Esophagus muscularis mucosa (tissue), 4 donors: Measurements from ENCODE around the gene ORM2. TPM values are rescaled to one million over a fixed set of nuclear protein-coding genes. Genes with fewer than 3 reads are reported as not detected.

Experiments
- DNase-seq: peaks from one replicate; pipeline ENCODE4 v3.0.0-alpha.2; 2017; ENCODE audit errors: extremely low spot score
- H3K27ac ChIP-seq, 4 donors: fragments of 200-600 bp; sonication (generic); replicated peaks in 1 of 4; 1 replicate in 3 of 4; 2 replicates in 1 of 4; pipeline ENCODE4 v1.5.1; 2016 to 2019; ENCODE audit warnings: mild to moderate bottlenecking in 1 of 4
- H3K27me3 ChIP-seq, 4 donors: fragments of 200-600 bp; sonication (generic); one replicate each; pipeline versions ENCODE4 v1.5.1 to v1.6.0; 2016 to 2019
- H3K36me3 ChIP-seq, 4 donors: fragments of 200-600 bp; sonication (generic); one replicate each; pipeline ENCODE4 v1.5.1; 2016 to 2019
- H3K4me1 ChIP-seq, 4 donors: fragments of 200-600 bp; sonication (generic); one replicate each; pipeline ENCODE4 v1.5.1; 2016 to 2019
- H3K4me3 ChIP-seq, 4 donors: fragments of 200-600 bp; sonication (generic); 1 replicate in 2 of 4; 2 replicates in 2 of 4; pipeline ENCODE4 v1.5.1; 2016 to 2019; ENCODE audit warnings: mild to moderate bottlenecking in 4 of 4, moderate library complexity in 1 of 4
- H3K9me3 ChIP-seq, 4 donors: fragments of 200-600 bp; sonication (generic); 1 replicate in 3 of 4; 2 replicates in 1 of 4; pipeline ENCODE4 v1.5.1; 2016 to 2019
- EP300 ChIP-seq: sonication (generic); formaldehyde crosslinking; IDR thresholded peaks from one replicate; pipeline ENCODE4 v1.6.1; 2017; ENCODE audit warnings: antibody characterized with exemption
- POLR2A ChIP-seq: fragments of 450-650 bp; IDR thresholded peaks from one replicate; pipeline ENCODE4 v1.6.1; 2017; ENCODE audit warnings: antibody characterized with exemption, moderate library complexity, mild to moderate bottlenecking, low read depth
- POLR2AphosphoS5 ChIP-seq, 2 donors: sonication (generic); formaldehyde crosslinking; IDR thresholded peaks; one replicate each; pipeline ENCODE4 v1.6.1; 2017; ENCODE audit warnings: antibody characterized with exemption in 2 of 2
- WGBS: methylation state at CpG from one replicate; pipeline ENCODE4 v1.1.5; 2018; 5-methylcytosine and 5-hydroxymethylcytosine counted together
- intact Hi-C: fragments of 100-400 bp; cut with DNase I; formaldehyde crosslinking; loops from one replicate; pipeline ENCODE4 v1.15.1; 2023
- total RNA-seq, 4 donors: library from RNA; depleted of rRNA; stranded (reverse); fragments of >200 nt; gene quantifications; one replicate each; pipeline versions ENCODE4 v1.1.0 to v1.2.1, GENCODE V29; 2016
- TF ChIP-seq, protein P1 (sequence below), 3 experiments: fragments of 200-600 bp in 2 of 3; fragments of 450-650 bp in 1 of 3; sonication (generic) in 2 of 3; IDR thresholded peaks; one replicate each; pipeline ENCODE4 v1.5.1; 2017 to 2019; ENCODE audit warnings: antibody characterized with exemption in 3 of 3, mild to moderate bottlenecking in 2 of 3, moderate library complexity in 1 of 3

The ORM2 gene
- total RNA-seq, 4 donors from 2014 or later, result not detected

GRCh38 chr9:114289571-114290481 lies 39.8 kb upstream of the ORM2 start:
- Histone ChIP-seq H3K4me1 (no peaks in the 10 kb centered on the region), H3K27me3 (peaks cover 0 to 13% (median 0%) of the 10 kb centered on the region in 4 donors), H3K4me3 (no peak overlapping the region), H3K36me3 (peaks cover 0 to 9% (median 4%) of the 10 kb centered on the region in 4 donors), H3K27ac (no peak overlapping the region), H3K9me3 (peaks cover 0 to 5% (median 2%) of the 10 kb centered on the region in 4 donors)
- DNase-seq, result no peak
- 95% methylated on average over 11 of the region's 13 CpGs for WGBS
- intact Hi-C loops, result loop anchor here (2.0 kb wide), 1 partner anchor 181 kb away; no protein-coding TSS in a partner anchor
- TF ChIP-seq EP300 (no peak), POLR2AphosphoS5 (IDR thresholded peaks at IDR 0.05) (no peak), POLR2A (no peak)
- TF ChIP-seq, protein P1, sequence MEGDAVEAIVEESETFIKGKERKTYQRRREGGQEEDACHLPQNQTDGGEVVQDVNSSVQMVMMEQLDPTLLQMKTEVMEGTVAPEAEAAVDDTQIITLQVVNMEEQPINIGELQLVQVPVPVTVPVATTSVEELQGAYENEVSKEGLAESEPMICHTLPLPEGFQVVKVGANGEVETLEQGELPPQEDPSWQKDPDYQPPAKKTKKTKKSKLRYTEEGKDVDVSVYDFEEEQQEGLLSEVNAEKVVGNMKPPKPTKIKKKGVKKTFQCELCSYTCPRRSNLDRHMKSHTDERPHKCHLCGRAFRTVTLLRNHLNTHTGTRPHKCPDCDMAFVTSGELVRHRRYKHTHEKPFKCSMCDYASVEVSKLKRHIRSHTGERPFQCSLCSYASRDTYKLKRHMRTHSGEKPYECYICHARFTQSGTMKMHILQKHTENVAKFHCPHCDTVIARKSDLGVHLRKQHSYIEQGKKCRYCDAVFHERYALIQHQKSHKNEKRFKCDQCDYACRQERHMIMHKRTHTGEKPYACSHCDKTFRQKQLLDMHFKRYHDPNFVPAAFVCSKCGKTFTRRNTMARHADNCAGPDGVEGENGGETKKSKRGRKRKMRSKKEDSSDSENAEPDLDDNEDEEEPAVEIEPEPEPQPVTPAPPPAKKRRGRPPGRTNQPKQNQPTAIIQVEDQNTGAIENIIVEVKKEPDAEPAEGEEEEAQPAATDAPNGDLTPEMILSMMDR (IDR thresholded peaks at IDR 0.05), result no peak

DNA sequence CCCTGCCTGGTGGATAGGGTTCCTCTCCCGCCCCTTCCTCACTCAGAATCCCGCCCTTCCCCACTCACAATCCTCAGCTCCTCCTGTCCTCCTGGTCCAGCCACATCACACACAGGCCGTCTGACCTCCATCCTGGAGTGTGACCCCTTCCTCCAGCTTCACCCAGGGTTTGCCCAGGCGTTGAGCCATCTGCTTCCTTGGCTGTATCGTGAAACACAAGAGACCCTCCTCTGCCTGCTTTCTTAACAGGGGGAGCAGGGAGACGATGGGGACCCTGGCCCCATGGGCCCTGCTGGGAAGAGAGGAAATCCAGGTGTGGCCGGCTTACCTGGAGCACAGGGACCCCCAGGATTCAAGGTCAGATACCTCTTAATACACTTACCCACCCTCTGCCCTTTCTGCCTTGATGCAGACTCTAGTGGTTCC lies 39.1 kb upstream of the ORM2 start:
- intact Hi-C loops, result loop anchor here (2.0 kb wide), 1 partner anchor 182 kb away; no protein-coding TSS in a partner anchor
- peaks cover 0 to 11% (median 2%) of the 10 kb centered on the region in 4 donors for H3K9me3 ChIP-seq
- DNase-seq, result no peak
- H3K27ac ChIP-seq, result no peak overlapping the region
- H3K27me3 ChIP-seq, result peaks cover 0 to 13% (median 0%) of the 10 kb centered on the region in 4 donors
- H3K4me1 ChIP-seq, result no peaks in the 10 kb centered on the region
- H3K36me3 ChIP-seq, result peaks cover 0 to 9% (median 4%) of the 10 kb centered on the region in 4 donors
- WGBS, result 71% methylated on average over 6 of the region's 7 CpGs
- no peak for TF ChIP-seq EP300
- TF ChIP-seq POLR2A, result no peak
- TF ChIP-seq, protein P1 (IDR thresholded peaks at IDR 0.05), result no peak
- no peak for TF ChIP-seq POLR2AphosphoS5 (IDR thresholded peaks at IDR 0.05)
- H3K4me3 ChIP-seq, result no peak overlapping the region

DNA sequence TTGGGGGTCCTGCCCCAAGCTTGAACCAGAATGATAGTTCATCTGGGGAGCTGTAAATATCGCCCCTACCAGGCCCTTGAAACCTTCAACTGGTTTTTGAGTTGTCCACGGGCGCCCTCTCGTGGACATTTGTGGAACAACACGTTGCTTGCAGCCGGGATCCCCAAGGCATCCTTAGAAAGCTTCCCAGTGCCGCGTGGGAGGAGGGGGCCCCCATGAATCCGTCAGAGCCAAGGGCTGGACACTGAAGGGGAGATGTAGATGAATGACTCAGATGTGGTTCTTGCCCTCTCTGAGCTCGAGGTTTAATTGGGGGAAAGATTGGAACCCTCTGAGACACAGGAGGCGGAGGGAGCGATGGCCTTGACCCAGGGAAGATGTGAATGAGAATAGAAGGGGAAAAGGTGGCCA lies 38.6 kb upstream of the ORM2 start:
- Histone ChIP-seq H3K27ac (no peak overlapping the region), H3K27me3 (peaks cover 0 to 13% (median 0%) of the 10 kb centered on the region in 4 donors), H3K4me3 (no peak overlapping the region), H3K4me1 (no peaks in the 10 kb centered on the region), H3K36me3 (peaks cover 0 to 10% (median 4%) of the 10 kb centered on the region in 4 donors), H3K9me3 (peaks cover 0 to 15% (median 2%) of the 10 kb centered on the region in 4 donors)
- no peak for DNase-seq
- intact Hi-C loops, result loop anchor here (1.0 to 2.0 kb wide), 3 partner anchors 136 to 209 kb away; partner anchors contain the start of gene COL27A1
- TF ChIP-seq, protein P1 (IDR thresholded peaks at IDR 0.05), result peak; percentile 86 to 98 (median 92)
- TF ChIP-seq POLR2A, result no peak
- 16% methylated on average over 12 of the region's 12 CpGs for WGBS

DNA sequence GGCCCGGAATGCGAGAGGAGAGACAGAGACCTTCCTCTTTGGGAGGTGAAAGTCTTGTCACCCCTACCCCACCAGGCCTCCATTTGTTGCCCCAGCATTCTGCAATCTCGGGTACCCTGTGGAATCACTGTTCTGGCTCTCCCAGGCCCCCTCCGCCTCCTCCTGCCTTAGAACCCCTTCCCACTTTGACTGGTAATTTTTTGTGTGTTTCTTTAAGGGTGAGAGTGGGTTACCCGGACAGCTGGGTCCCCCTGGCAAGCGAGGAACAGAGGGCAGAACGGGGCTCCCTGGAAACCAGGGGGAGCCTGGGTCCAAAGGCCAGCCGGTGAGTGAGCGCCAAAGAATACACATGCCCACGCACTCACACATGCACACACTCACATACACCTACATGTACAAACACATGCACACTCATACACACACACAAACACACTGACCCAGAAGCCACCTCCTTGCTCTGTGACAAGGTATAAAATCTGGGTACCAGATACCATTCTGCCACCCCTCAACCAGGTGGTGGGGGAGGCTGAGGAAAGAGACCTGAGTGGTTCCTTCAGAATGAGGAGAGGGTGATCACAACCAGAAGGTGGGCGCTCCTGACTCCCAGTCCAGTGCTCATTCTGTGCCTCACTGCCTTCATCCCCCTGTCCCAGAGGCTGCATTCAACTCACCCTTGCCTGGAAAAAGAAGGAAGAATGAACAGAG lies 37.6 kb upstream of the ORM2 start:
- Histone ChIP-seq H3K4me3 (no peak overlapping the region), H3K4me1 (no peaks in the 10 kb centered on the region), H3K36me3 (peaks cover 0 to 15% (median 4%) of the 10 kb centered on the region in 4 donors), H3K27me3 (peaks cover 0 to 13% (median 0%) of the 10 kb centered on the region in 4 donors), H3K9me3 (peaks cover 0 to 19% (median 2%) of the 10 kb centered on the region in 4 donors), H3K27ac (no peak overlapping the region)
- no peak for TF ChIP-seq POLR2A
- TF ChIP-seq, protein P1 (IDR thresholded peaks at IDR 0.05), result no peak
- TF ChIP-seq EP300, result no peak
- TF ChIP-seq POLR2AphosphoS5 (IDR thresholded peaks at IDR 0.05), result no peak
- intact Hi-C loops, result loop anchor here (1.0 to 2.0 kb wide), 3 partner anchors 137 to 210 kb away; partner anchors contain the start of gene COL27A1
- no peak for DNase-seq
- WGBS, result 90% methylated on average over 10 of the region's 11 CpGs
